Endometrium (tissue), 2 donors: Measurements from ENCODE around the gene ARL4A.
"Not testable (repeated sequence)": the region's sequence is repeated elsewhere in the genome, so short reads cannot be mapped to it uniquely, and the experiment has no call there.

Source experiments
- FAIRE-seq: peaks from 2 replicates; lab custom pipeline; 2012; peaks lifted over from hg19 to GRCh38; lab: Jason Lieb, UNC
- donor health status: control.
- donor health status: control.

ARL4A gene

DNA sequence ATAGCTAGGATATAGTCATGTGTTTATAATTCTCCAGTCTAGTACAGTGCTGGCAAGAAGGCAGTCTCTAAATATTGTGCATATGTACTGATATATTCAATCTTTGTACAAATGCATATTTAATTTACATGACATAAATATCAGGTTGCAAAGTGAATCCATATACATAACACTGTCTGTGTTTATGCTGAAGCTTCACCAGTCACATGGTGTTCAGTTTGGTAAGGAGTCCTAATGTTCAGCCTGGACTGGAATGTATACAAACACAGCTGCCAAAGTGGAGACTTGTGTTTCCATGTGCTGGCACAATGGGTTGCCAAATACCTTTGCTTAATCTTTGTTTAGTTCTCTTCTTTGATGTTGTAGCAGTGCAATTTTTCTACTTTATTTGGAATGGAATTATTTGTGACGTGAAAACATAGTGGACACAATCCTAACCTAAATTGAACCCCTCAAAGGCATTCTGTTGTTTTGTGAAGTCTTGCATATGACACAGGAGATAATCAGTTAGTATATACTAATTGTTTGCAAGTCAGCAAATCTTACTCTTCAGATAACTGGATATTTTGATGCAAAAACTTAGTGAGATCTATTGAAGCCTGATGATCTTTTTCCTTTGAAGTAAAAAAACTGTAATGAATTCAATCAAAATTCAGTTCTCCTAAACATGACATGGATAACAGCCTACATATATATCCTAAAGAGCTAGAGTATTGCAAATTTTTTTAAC is 17.3 kb upstream of the ARL4A start:
- FAIRE-seq, result no peak

DNA sequence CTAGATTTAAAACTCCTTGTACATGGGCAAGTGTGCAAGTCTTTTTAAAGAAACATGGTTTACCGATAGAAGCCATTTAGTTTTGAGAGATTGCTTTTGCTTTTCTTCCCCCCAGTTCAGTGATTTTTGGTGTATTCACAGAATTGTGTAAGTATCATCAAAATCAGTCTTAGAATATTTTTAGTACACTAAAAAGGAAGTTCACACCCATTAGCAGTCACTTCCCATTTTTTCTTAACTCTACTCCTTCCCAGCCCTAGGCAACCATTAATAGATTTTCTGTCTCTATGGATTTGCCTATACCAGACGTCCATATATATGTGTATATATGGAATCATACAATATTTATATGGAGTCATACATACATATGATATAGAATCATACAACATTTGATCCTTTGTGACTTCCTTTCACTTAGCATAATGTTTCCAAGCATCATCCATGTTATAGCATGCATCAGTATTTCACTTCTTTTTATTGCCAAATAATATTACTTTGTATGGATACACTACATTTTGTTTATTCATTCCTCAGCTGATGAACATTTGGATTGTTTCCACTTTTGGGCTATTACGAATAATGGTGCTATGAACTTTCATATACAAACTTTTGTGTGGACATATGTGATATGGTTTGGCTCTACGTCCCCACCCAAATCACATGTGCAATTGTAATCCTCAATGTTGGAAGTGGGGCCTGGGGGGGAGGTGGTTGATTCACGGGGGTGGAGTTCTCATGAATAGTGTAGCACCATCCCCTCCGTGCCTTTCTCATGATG is 16.5 kb upstream of the ARL4A start:
- FAIRE-seq, result no peak

DNA sequence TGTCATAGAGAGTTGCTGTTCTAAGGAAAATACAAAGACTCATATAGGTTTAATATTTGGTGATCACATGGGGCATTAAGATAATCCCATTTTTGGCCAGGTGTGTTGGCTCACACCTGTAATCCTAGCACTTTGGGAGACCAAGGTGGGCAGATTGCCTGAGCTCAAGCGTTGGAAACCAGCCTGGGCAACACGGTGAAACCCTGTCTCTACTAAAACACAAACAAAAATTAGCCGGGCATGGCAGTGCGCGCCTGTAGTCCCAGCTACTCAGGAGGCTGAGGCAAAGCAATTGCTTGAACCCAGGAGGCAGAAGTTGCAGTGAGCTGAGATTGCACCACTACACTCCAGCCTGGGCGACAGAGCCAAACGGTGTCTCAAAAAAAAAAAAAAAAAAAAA is 14.0 kb upstream of the ARL4A start:
- not testable (repeated sequence) for FAIRE-seq

DNA sequence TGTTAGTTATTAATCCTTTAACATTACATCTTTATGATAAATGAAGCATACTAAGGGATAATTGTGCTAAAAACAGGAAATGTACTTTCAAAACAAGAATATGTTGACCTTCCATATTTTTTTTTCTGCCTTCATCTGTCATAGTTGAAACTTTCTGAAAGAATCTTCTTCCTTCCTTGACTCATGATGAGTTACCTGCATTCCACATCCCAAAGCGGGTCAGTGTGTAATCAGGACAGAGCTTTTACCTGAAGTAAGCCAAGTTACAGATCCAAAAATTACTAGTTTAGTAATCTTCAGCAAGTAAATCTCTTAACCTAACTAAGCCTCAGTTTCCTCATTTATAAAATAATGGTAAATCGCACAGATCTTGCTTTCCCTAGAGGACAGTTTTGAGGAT is 13.4 kb upstream of the ARL4A start:
- FAIRE-seq, result no peak

DNA sequence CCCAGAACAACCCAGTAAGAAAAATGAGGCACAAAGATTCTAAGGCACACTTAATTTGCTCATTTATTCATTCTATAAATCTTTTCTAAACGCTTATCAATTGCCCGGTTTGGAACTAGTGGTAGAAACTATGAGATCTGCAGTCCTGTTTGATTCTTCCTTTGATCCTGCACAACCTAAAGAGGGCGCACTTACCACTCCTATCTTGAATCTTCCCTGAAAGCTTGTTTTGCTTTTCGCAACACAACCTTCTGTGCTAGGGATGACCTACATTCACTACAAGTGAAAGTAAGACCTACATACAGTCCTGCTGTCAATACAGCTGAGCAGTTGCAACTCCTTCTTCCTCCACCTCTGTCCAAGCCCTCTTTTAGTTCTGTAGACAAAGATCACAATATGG is 12.6 kb upstream of the ARL4A start:
- FAIRE-seq, result no peak

DNA sequence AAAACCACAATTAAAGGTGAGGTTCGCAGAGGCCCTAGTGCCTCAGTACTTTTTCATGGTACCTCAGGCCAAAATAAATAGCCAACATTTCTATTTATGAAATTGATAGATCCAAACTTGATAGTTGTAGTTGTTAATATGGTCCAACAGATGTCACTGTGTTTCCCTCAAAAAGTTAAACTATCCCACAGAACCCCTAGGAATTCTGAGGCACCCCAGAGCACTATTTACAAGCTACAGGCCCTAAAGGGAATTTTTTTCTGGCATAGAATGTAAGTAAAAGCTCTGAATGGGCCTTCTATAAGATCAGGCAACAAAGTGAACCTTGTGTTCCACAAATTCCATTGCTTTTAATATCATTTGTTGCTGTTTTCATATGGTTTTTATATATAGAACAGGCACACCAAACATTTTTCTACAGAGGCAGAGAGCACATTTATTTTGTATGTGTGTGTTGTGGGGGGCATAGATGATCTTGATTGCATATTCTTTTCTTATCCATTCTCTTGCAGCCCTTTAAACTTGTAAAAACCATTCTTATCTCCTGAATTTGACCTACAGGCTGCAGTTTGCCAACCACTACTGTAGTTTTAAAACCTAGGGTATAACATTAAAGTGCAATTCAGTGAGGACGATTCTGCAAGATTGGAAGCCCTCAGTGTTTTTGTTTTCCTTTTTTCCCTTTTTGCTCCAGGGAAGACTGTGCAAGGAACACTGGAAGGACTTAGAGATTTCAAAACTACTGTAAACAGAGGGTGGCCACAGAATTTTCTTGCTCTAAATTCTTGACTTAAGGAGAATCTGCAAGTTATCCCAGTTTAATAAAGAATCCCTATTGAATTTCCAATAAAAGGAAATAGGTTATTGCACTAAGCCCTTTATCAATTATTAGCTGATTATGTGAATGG is 3.5 kb upstream of the ARL4A start:
- FAIRE-seq, result no peak

DNA sequence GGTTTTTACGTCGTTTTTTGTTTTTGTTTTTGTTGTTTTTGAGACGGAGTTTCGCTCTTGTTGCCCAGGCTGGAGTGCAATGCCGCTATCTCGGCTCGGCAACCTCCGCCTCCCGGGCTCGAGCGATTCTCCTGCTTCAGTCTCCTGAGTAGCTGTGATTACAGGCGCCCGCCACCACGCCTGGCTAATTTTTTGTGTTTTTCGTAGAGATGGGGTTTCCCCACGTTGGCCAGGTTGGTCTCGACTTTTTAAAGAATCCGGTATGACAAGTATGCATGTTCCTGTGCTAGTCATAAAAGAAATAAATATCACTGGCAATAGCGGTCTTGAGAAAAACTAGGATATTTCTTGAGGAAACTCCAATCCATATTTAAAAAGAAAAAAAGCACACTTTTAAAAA is 2.7 kb upstream of the ARL4A start:
- no peak for FAIRE-seq

DNA sequence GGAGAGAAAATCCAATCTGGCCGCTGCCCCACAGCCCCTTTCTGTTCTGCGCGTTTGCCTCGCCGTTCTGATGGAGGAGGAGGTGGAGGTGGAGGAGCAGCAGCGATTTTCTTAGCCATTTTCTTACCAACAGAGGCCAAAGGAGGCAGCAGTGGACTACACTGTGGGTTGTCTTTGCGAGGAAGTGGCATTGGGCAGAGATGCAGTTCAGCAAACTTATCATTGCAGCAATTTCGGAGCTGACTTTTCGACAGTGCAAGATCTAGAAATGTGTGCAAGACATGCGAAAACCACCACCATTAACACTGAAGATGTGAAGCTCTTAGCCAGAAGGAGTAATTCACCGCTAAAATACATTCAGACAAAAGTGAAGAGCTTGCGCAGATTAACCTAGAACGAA is 1.9 kb upstream of the ARL4A start:
- FAIRE-seq, result no peak

DNA sequence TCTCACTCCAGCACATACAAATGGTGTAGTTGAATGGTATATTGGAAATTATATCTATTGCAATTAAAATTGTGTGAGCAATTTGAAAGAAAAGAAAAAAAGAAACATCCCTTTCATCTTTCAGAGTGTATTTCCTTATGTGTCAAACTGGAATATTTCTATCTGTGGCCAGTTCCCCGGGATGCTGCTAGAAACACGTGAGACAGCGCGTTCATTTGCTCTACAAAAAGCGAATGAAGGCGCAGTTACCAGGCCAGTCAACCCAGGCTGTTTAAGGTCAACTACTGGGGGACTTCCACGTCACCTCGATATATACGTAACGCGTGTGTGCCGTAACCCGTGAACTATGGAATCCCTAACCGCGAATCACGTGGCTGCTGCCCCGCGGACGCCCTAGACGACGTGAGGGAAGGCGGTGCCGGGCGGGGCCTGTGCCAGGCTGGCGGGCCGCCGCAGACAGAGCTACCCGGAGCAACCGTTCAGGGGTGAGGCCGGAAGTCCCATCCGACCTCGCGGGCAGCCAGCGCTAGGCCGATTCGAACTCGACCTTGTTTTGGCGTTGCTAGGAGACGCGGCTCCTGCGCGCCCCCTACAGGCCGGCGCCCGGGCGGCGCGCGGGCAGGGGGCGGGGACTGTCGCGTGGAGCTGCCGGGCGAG is 1.1 kb upstream of the ARL4A start:
- FAIRE-seq, result no peak

DNA sequence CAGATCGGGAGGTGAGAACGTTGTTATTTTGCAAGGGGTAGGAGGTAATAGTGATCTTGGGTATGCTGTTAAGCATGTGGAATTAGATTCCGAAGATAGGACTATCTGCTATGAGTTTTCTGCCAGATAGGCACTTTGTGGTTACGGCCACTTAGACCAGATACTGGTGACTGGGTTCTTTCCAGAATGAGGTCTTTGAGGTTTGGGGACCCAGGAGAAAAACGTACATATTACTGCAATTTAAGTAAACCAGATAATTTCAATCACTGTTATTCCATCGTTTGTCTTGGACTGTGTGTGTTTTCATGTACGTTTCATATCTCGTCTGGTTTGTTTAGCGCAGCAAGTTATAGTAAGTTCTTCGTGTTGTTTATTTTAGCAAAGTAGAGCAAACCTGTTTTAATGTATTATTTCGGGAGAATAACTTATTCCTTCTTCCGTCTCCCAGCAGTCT is 312 bp downstream of the ARL4A start:
- FAIRE-seq, result no peak

DNA sequence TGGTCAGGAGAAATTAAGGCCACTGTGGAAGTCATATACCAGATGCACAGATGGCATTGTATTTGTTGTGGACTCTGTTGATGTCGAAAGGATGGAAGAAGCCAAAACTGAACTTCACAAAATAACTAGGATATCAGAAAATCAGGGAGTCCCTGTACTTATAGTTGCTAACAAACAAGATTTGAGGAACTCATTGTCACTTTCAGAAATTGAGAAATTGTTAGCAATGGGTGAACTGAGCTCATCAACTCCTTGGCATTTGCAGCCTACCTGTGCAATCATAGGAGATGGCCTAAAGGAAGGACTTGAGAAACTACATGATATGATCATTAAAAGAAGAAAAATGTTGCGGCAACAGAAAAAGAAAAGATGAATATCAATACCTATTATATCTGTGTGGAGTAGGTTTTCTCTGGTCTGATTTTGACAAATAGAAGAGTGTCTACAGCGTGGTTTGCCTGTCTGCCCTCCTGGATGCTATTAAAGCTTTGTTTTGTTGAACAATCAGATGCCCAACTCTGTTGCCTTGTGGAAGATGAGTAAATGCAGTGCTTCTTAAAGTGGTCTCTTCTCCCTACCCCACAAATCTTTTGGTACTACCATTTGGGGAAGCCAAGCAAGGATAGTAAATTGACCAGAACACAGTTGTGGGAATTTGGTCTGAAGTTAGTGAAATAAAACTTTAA is 1.2 kb downstream of the ARL4A start:
- not testable (repeated sequence) for FAIRE-seq

DNA sequence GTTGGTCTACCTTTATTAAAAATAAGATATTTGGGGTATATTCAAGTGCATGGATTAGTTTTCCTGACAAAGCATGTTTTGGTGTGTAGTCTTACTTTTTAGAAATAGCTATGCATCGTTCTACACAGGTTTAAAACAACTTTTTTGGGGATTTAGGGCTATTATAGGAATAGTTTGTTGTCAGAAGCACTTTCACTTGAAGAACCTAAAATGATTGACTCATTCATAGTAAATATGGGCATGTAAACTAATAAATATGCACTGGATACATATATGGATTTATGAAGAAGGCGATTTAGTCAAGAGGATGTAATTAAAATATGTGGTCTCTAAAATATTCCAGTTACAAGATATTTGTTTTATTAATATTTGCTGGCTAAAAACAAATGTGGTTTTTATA is 2.0 kb downstream of the ARL4A start:
- FAIRE-seq, result no peak

DNA sequence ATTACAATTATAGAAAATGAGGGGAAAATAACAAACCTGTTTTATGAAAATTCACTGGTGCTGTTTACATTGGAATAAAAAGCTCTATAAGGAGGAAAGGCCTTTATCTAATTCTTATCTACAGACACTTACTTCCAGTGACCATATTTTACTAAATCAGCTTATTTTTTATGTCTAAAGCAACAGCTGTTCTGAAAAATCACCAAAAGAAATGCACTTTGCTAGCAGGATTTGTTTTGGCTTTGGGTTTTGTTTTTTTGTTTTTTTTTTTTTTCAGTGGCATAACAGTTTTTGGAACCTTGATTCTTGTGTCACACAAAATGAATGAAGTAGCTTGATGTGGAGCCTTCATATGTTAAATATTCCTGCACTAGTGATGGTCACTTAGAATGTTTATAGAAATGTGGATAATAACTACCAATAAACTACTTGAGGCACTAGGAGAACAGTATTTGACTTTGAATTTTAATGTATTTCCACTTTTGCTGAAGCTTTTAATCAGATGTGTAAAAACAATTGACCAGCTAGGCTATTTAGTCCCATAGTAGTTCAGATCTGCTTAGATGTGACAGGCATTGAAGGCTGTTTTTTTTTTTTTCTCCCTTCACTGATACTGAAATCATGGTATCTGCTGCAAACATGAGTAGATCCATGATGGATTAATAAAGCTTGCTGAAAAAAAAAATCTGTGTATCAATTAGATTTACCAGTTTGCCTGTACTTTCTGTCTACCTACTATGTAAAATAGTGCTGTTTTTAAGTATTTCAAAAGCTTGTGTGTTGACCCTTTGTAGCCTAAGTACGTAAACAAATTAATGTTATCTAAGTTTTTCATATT is 2.8 kb downstream of the ARL4A start:
- no peak for FAIRE-seq

DNA sequence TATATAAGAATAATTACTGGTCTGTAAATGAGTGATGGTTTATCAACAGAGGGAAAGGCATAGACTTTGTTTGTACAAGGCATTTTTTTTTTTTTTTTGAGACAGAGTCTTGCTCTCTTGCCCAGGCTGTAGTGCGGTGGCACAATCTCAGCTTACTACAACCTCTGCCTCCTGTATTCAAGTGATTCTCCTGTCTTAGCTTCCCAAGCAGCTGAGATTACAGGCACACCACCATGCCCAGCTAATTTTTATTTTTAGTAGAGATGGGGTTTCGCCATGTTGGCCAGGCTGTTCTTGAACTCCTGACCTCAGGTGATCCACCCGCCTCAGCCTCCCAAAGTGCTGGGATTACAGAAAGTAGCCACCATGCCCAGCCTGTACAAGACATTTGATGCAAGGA is 4.0 kb downstream of the ARL4A start:
- not testable (repeated sequence) for FAIRE-seq

DNA sequence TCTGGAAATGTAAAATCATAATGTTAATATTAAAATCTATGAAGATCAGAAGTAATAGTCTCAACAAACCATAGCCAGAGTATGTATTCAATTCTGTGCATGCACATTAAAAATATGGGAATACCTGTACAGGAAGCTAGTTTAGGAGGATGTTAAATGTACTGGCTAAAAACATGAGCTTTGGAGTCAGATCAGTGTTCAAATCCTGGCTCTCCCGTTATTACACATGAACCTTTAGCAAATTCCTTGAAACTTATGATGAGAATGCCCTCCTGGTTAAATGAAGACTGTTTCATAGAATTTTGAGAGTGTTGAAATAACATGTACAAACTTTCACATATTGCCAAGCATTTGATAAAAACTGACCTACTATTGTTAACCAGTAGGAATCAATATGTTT is 4.6 kb downstream of the ARL4A start:
- no peak for FAIRE-seq

DNA sequence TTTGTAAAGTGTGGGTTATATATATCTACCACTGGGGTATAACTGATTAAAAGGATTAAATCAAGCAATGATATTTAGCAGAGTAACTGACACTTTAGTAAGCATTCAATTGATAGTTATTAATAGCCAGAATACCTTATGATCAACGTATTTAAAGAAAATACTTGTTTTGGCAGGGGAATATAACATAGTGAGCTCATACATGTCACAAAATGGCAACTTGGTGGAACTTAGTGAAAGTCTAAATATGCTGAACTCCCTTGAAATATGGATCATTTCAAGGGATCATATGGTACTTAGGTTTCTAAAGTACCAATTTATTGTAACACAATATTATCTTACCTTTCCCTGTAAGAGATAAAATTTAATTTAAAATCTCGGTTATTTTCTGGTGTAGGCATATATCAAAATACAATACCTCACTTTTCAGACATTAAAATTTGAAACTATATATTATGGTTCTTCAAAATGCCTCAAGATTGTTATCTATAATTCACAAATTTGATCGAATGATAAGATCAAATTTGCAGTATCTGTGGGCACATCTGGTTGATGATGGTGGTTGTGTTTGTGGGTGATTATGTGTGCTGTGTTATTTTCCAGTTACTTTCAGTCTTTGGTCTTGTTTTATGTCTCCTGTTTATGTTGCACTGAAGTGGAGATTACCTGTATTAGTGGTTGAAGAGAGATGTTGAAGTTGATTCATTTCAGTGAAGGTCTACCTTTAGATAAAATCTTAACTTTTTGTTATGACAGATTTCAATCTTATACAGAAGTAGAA is 5.2 kb downstream of the ARL4A start:
- no peak for FAIRE-seq

DNA sequence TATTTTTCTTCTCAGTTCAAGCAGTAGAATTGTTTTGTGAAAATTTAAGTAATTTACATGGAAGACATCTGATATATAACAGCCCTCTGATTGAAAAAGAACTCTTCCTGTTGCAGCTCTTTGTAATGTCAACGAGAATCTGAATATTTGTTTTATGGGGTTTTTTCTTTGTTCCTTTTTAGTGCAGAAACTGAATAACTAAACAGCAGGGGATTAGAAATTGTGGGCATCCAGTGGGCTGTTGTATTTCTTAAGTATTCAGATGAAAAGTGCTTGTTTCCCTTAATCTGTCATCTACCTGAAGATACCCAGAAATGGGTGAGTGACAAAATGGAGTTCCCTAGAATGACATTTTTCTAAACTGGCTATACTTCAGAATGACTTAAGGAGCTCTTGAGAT is 7.4 kb downstream of the ARL4A start:
- FAIRE-seq, result no peak

DNA sequence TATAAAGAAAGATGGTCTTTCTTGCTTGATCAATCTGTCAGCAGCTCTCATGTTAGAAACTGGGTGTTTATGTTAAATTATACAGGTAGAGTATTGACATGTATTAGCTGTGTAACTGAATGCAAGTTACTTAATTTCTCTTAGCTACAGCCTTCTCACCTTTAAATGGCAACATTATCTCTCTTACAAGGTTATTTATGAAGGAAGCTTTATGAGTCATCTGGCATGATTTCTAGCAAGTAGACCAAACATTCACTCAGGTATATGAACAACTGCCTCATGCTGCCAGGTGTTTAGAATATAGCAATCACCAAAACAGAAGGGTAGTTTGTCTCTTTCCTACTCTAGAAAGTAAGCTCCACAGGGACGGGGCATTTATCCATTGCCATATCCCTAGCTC is 8.5 kb downstream of the ARL4A start:
- FAIRE-seq, result no peak

DNA sequence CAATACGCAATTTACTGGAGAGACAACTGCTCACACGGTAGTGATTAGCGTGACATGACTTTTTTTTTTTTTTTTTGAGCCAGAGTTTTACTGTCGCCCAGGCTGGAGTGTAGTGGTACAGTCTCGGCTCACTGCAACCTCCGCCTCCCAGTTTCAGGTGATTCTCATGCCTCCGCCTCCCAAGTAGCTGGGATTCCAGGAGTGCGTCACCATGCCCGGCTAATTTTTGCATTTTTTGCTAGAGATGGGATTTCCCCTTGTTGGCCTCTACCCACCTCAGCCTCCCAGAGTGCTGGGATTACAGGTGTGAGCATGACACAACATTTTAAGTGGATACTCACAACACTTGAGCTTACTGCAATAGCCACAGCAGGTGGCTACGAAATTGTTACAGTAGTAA is 11.9 kb downstream of the ARL4A start:
- FAIRE-seq, result no peak

DNA sequence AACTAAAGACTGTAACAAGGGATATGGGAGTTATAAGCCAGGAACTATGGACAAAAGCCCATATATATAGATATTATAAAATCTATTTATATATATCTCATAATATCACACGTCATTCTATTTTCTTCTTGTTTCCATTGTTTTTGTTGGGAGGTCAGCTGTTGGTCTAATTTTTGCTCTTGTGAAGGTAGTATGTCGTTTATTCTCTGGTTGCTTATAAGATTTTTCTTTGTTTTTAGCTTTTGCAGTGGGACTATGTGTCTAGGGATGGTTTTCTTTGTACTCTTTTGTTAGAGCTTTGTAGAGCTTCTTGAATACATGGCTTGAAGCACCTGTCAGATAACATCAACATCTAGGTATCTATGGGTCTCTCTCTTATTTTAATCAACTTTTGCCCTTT is 14.0 kb downstream of the ARL4A start:
- no peak for FAIRE-seq
